GM11168 (cell line): ENCODE data around the gene TMEM109.
"Not testable (repeated sequence)": the region's sequence is repeated elsewhere in the genome, so short reads cannot be mapped to it uniquely, and the experiment has no call there.

Experiments used
- in situ Hi-C: fragments of 300-500 bp; cut with MboI; formaldehyde crosslinking; loops from one replicate; pipeline ENCODE4 v1.12.0; 2022; ENCODE audit warnings: low sequenced_read_pairs; ENCODE audit not compliant: unreplicated experiment

TMEM109 gene

DNA sequence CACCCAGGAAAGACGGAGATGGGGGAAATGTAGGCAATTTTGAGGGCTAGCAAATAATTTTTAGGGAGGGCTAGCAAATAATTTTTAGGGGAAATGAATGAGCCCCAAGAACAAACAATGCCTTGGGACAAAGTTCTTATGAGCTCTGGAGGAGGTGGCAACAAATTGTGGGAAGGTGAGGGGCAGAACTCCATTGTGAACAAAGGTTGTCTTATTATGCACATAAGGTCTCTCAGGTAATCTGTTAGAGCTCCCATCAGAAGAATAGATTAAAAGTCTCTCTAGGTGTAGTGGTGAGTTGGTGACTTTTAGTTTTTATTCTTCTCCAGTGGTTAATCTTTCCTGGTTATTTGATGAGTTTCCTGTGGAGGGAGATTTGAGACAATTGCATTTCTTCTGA lies 5.2 kb upstream of the TMEM109 start:
- in situ Hi-C loops, result no loop called here

- in situ Hi-C loops, result not testable (repeated sequence)
Measured at GRCh38 chr11:60909680-60910280, 4.2 kb upstream of the TMEM109 start.

DNA sequence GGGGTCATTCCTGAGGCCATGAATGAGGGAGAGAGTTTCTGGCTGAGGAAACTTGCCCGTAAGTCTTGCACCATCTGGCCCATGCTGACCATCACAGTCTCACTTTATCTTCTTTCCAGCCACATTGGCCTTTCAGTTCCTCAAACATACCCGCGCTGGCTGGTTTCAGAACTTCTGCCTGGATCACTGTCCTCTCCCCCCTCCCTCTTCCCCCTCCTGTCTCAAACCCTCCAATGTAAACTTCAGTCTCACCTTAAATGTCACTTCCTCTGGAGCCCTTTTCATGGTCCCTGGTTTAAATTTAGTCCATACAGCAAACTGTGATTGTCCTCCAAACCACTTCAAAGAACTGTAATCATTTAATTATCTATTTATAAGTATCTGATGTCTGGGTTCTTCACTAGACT lies 3.7 kb upstream of the TMEM109 start:
- in situ Hi-C loops, result no loop called here

DNA sequence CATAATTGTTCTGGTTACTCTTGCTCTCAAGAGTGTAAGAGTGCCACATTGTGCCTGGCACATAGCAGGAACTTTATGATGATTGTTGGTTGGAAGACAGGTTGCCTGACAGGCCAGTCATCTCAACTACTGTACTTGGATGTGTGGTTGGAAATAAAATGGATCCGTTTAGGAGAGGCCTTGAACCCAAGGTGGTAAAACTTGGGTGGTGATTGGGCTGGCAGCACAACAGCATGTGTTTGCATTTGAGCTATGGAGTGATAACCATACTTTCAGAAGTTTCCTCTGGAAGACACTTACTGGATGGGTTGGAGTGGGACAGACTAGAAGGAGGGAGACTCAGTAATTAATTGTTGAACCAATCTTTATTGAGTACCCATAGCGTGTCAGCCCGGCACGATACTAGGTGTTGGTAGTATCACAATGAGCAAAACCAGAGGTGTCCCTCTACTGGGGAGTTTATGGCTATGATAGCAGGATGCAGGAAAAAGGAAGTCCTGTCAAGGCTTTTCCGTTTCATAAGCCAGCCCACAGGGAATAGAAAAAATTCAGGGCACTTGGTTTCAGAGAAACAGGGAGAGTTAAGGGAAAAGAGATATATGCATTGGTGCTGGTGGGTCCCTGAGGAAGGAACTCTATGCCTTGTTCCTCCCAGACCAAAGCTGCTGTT lies 3.1 kb upstream of the TMEM109 start:
- in situ Hi-C loops, result no loop called here

- in situ Hi-C loops, result no loop called here
Measured at GRCh38 chr11:60912223-60912850, 1.6 kb upstream of the TMEM109 start.

DNA sequence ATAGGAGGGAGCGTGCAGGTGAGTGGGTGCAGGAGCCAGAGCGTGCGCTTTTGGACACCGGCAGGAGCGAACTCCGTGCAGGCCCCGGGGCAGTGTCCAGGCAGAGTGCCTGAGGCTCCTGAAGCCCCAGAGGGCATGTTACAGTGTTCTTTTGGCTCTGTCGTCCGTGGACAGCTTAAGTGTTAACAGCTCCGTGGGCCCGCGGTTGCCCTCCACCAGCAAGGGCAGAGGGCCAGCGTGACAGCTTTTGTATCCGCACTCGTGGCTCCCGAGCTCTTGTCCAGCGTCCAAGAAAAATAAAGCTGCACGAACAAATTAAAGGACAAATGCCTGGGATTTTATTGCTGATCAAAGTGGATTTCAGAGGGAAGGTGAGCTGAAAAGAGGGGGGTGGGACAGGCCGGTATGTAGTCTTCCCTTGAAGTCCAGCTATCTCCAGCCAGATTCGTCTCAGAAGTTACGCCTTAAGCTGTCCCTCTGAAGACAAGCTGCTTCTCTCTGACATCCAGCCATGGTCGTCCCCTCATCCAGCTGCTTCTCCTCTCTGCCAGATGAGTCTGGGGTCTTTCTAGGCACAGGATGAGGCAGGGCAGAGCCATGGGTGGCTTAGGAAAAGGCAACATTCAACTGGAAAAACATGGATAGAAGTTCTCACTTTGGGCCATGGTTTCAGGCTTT lies 968 bp upstream of the TMEM109 start:
- in situ Hi-C loops, result no loop called here

DNA sequence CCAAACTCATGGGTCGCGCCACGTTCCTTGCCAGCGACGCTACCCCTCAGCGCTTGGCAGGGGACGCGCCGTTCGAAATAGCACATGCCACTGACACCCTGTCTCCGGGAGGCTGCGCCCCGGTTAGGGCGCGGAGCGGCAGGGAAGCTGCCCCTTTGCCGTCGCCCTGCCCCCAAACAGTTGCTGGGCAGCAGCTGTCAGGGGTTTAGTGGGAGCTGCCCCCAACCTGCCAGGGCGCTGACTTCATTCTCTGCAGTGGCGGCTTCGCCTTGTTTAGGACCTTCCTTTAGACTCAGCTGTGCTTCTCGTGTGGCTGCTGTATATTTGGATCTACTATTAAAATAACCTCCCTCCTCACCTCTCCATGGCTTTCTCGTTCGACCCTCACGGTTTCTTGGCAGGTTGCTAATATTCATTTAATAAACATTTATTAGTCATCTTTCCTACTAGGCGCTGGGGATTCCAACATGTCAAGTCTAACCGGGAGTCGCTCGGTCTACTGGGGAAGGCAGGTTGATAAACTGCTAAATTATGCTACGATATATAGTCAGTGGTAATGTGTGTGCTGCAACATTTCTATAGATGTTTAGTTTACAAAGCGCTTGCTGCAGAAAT lies 782 bp downstream of the TMEM109 start:
- in situ Hi-C loops, result no loop called here

- in situ Hi-C loops, result no loop called here
Measured at GRCh38 chr11:60915248-60915914, 1.4 kb downstream of the TMEM109 start.

DNA sequence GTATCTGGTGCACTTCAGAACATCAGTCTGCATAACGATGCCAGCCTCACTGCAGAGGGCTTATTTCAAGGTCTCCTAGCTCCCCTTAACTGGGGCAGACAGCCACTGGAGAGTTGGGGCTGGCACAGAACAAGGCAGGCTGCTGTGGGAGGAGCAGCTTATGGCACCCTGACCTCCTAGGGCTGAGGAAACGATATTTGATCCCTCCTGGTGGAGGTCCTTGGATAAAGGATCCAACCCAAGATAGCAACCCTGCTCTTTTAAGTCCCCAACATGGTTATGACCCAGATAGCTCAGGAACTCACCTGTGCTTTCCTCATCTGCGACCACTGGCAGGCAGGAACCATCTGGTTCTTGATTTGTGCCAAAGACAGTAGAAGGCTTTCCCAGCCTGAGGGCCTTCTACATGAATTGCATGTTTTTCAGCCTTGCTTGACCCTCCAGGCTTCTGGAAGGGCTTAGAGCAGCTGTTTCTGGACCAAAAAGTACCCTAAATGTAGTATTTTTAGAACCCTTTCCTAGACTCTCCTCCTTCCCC lies 2.8 kb downstream of the TMEM109 start:
- in situ Hi-C loops, result no loop called here

- in situ Hi-C loops, result no loop called here
Measured at GRCh38 chr11:60917267-60917666, 3.3 kb downstream of the TMEM109 start.

DNA sequence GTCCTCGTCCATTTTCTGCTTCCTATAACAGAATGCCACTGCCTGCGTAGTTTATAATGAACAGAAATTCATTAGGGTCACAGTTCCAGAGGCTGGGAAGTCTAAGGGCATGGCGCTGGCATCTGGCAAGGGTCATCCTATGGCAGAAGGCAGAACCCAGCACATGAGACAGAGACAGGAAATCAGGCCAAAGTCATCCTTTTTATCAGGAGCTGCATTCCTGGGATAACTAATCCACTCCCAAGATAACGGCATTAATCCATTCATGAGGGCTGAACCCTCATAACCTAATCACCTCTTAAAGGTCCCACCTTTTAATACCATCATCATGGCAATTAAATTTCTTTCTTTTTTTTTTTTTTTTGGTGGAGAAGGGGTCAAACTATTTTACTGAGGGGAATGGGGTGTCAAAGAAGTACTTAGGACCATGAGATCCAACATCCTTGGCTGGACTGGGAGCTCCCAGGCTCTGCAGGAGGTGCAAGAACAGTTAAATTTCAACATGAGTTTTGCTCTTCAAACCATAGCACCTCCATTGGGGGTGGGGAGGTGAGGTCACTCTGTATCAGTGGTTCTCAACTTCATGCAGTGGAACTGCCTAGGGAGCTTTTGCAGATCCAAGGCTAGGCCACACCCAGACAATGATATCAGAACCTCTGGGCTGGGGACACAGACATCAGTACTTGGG lies 4.4 kb downstream of the TMEM109 start:
- in situ Hi-C loops, result no loop called here

GRCh38 chr11:60918939-60919265 lies 4.9 kb downstream of the TMEM109 start:
- in situ Hi-C loops, result no loop called here

GRCh38 chr11:60919320-60919719 lies 5.4 kb downstream of the TMEM109 start:
- in situ Hi-C loops, result no loop called here

GRCh38 chr11:60919956-60920355 lies 6.0 kb downstream of the TMEM109 start:
- in situ Hi-C loops, result no loop called here

DNA sequence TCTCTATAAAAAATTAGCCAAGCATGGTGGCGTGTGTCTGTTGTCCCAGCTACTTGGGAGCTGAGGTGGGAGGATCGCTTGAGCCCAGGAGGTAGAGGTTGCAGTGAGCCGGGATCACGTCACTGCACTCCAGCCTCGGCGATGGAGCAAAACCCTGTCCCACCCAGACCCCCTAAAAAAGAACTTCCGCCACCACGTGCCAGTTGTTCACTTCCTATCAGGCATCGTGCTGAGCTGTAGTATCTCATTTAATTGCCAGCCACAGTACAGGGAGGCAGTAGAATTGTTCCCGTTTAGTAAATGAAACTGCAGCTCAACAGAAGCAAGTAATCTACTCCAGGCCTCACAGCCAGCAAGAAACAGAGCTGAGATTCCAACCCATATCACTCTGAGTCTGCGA lies 7.3 kb downstream of the TMEM109 start:
- in situ Hi-C loops, result no loop called here

DNA sequence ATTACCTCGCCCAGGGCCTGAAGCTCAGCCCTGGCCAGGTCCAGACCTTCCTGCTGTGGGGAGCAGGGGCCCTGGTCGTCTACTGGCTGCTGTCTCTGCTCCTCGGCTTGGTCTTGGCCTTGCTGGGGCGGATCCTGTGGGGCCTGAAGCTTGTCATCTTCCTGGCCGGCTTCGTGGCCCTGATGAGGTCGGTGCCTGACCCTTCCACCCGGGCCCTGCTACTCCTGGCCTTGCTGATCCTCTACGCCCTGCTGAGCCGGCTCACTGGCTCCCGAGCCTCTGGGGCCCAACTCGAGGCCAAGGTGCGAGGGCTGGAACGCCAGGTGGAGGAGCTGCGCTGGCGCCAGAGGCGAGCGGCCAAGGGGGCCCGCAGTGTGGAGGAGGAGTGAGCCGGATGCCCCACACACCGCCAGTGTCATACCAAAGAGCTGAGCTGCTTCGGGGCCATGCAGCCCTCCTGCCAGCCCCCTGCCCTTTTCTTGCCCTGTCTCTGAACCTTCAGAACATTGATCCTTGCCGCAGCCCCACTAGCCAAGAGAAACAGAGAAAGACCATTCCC lies 7.9 kb downstream of the TMEM109 start:
- in situ Hi-C loops, result no loop called here

DNA sequence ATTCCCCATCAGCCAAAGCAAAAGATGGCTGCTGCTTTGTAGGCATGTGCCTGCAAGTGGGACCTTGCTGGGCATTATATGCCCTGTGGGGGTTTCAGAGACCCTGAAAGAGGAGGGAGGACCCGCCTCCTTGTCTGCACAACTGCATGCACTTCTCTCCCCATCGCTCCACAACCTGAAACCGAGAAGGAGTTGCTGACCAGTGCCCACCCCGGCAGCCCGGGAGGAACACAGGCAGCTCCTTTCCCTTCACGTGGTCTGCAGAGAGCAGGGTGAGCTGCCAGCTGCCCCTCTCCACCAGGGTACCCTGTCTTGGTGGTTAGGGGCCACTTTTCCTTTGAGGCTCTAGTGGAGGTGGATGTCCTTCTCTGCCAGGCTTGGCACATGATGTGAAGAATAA lies 8.9 kb downstream of the TMEM109 start:
- in situ Hi-C loops, result no loop called here

DNA sequence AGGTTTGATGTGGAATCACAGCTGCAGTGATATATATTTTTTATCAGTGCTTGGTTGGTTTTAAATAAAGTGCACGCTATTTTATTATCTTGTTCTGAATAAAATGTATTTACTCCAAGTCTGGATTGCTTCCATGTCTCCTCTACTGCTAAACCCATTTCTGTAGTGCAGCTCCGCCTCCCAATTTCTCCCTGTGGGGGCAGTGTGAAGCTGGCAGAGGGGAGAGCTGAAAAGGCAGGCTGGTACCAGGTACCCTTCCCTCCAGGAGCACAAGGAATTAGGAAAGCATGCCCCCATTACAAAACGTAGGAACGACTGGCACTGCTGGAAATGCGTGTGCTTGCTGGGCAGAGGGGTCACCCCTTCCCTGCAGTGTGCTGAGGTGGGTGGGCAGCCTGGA lies 9.4 kb downstream of the TMEM109 start:
- in situ Hi-C loops, result no loop called here

- in situ Hi-C loops, result no loop called here
Measured at GRCh38 chr11:60923800-60924109, 9.8 kb downstream of the TMEM109 start.
